K562 (cell line): ENCODE results near the gene GLYAT. TPM values are rescaled to one million over a fixed set of nuclear protein-coding genes. Genes with fewer than 3 reads are reported as not detected.

Experiments used
- ARID4B ChIP-seq: sonication (generic); formaldehyde crosslinking; IDR thresholded peaks from 2 replicates; pipeline ENCODE4 v1.8.0; 2022; ENCODE audit warnings: mild to moderate bottlenecking, missing genetic modification reagents
- CHD1 ChIP-seq: fragments of 200-600 bp; sonication (generic); IDR thresholded peaks from one replicate; pipeline ENCODE4 v1.6.1; 2012; ENCODE audit warnings: mild to moderate bottlenecking, moderate library complexity, low read length, inconsistent platforms
- FOS ChIP-seq: IDR thresholded peaks from 3 replicates; pipeline ENCODE4 v1.6.1; 2011; ENCODE audit not compliant: insufficient read length; ENCODE audit errors: extremely low read depth
- HEY1 ChIP-seq: fragments of 250-450 bp; sonication (Bioruptor Pico); IDR thresholded peaks from 2 replicates; pipeline ENCODE4 v1.5.0; 2020; ENCODE audit warnings: mild to moderate bottlenecking, moderate library complexity, borderline replicate concordance
- HIVEP1 ChIP-seq: fragments of 250-450 bp; sonication (Bioruptor Pico); IDR thresholded peaks from 2 replicates; pipeline ENCODE4 v1.4.0; 2020; ENCODE audit warnings: mild to moderate bottlenecking
- KDM1A ChIP-seq, 2 experiments: fragments of 450-650 bp; IDR thresholded peaks; 2 replicates each; pipeline ENCODE4 v1.6.1; 2016; ENCODE audit warnings: mild to moderate bottlenecking in 2 of 2
- NELFE ChIP-seq: IDR thresholded peaks from 2 replicates; pipeline ENCODE4 v1.6.1; 2011; ENCODE audit warnings: mild to moderate bottlenecking; ENCODE audit not compliant: insufficient read depth, insufficient read length
- PHB2 ChIP-seq: fragments of 450-650 bp; IDR thresholded peaks from 2 replicates; pipeline ENCODE4 v1.6.1; 2017; ENCODE audit warnings: low read depth
- PRDM10 ChIP-seq: fragments of 450-650 bp; IDR thresholded peaks from 2 replicates; pipeline ENCODE4 v1.6.1; 2018; ENCODE audit not compliant: partially characterized antibody
- SETDB1 ChIP-seq: IDR thresholded peaks from one replicate; pipeline ENCODE4 v1.6.1; 2012; ENCODE audit warnings: low read length, control low read depth, inconsistent platforms
- SNRNP70 ChIP-seq: fragments of 200-400 bp; formaldehyde crosslinking; optimal IDR thresholded peaks from 2 replicates; pipeline ENCODE3; 2017; ENCODE audit warnings: low read depth, low read length
- TRIM24 ChIP-seq, 2 experiments: fragments of 450-650 bp; IDR thresholded peaks; 2 replicates each; pipeline ENCODE4 v1.6.1; 2016
- ZNF224 ChIP-seq: sonication (generic); formaldehyde crosslinking; IDR thresholded peaks from 2 replicates; pipeline ENCODE4 v1.8.0; 2022; ENCODE audit warnings: mild to moderate bottlenecking, missing genetic modification reagents
- ZNF263 ChIP-seq: sonication (generic); formaldehyde crosslinking; IDR thresholded peaks from 2 replicates; pipeline ENCODE4 v1.8.0; 2022; ENCODE audit warnings: mild to moderate bottlenecking, missing genetic modification reagents, borderline replicate concordance
- ZNF696 ChIP-seq: fragments of 250-450 bp; sonication (Bioruptor Pico); conservative IDR thresholded peaks from 2 replicates; pipeline ENCODE4 v1.4.0; 2020; ENCODE audit warnings: mild to moderate bottlenecking, moderate library complexity
- ZNF707 ChIP-seq: fragments of 250-450 bp; sonication (Bioruptor Pico); conservative IDR thresholded peaks from 2 replicates; pipeline ENCODE4 v1.8.0; 2022; ENCODE audit warnings: inconsistent platforms, mild to moderate bottlenecking, moderate library complexity
- polyA plus RNA-seq, 8 experiments: library from polyadenylated mRNA; depleted of rRNA in 4 of 8; stranded (reverse) in 5 of 8; unstranded in 3 of 8; fragments of >200 nt; fragmentation: Nextera tagmentation in 2 of 8; fragmentation: Illumina TruSeq in 1 of 8; extraction: Ambion mirVana in 2 of 8; extraction: Trizol in 1 of 8; gene quantifications; 2 replicates each; pipeline versions ENCODE4 v1.2.1 to v1.2.3, GENCODE V29; 2011 to 2014; ENCODE audit warnings: inconsistent platforms in 1 of 8, missing spikeins in 1 of 8
- total RNA-seq, 7 experiments: library from RNA; depleted of rRNA in 6 of 7; stranded (reverse); fragments of >200 nt in 6 of 7; fragmentation: Illumina TruSeq in 2 of 7; extraction: Trizol in 2 of 7; gene quantifications; 2 replicates each; pipeline versions ENCODE4 v1.2.1 to v1.2.3, GENCODE V29; 2011 to 2021; ENCODE audit warnings: low replicate concordance in 1 of 7
- TF ChIP-seq, protein P1 (sequence below): fragments of 250-450 bp; sonication (Bioruptor Pico); IDR thresholded peaks from 2 replicates; pipeline ENCODE4 v1.4.0; 2020; ENCODE audit warnings: mild to moderate bottlenecking, moderate library complexity, borderline replicate concordance
- TF ChIP-seq, protein P2 (sequence below): IDR thresholded peaks from 3 replicates; pipeline ENCODE4 v1.6.1; 2011; ENCODE audit warnings: borderline replicate concordance, mild to moderate bottlenecking; ENCODE audit not compliant: insufficient read length, insufficient read depth

The GLYAT gene
- total and polyA plus RNA-seq, 9 of the 15 experiments (the other 6 are each of a cell fraction or from before 2014, with no cell fraction given), result not detected

DNA sequence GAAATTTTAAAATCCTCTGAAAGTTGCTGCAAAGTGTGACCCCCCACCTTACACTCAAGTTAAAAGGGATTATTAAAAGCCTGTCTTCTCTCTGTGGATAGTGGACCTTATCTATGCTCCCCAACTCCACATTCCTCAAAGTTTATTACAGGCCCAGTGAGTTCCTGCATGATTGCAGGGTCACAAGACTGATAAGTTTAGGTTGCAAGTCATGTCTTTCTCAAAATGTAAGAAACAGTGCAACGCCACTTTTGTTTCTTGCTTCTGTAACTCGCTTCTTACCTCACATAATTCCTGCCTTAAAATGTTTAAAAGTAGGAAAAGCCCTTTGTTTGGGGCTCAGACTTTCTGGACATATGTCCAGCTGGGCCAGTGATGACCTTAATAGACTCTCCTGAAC lies 38.4 kb upstream of the GLYAT start (continued):
- TF ChIP-seq ARID4B (no peak), ZNF707 (CRISPR knock-in tag) (no peak), NELFE (no peak), ZNF263 (CRISPR knock-in tag) (no peak), ZNF224 (no peak), PHB2 (no peak), CHD1 (peak; percentile 19), PRDM10 (no peak), TRIM24 (IDR thresholded peaks at IDR 0.05) (peak; percentile 40 to 68; a peak in 1 of 4 replicates), KDM1A (IDR thresholded peaks at IDR 0.05) (peak; percentile 52 to 55; a peak in 3 of 4 replicates), HEY1 (CRISPR knock-in tag) (no peak), ZNF696 (CRISPR knock-in tag) (no peak), HIVEP1 (CRISPR knock-in tag) (no peak), FOS (no peak), SNRNP70 (no peak), SETDB1 (no peak)
- TF ChIP-seq, protein P1, sequence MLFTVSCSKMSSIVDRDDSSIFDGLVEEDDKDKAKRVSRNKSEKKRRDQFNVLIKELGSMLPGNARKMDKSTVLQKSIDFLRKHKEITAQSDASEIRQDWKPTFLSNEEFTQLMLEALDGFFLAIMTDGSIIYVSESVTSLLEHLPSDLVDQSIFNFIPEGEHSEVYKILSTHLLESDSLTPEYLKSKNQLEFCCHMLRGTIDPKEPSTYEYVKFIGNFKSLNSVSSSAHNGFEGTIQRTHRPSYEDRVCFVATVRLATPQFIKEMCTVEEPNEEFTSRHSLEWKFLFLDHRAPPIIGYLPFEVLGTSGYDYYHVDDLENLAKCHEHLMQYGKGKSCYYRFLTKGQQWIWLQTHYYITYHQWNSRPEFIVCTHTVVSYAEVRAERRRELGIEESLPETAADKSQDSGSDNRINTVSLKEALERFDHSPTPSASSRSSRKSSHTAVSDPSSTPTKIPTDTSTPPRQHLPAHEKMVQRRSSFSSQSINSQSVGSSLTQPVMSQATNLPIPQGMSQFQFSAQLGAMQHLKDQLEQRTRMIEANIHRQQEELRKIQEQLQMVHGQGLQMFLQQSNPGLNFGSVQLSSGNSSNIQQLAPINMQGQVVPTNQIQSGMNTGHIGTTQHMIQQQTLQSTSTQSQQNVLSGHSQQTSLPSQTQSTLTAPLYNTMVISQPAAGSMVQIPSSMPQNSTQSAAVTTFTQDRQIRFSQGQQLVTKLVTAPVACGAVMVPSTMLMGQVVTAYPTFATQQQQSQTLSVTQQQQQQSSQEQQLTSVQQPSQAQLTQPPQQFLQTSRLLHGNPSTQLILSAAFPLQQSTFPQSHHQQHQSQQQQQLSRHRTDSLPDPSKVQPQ (CRISPR knock-in tag), result no peak
- TF ChIP-seq, protein P2, sequence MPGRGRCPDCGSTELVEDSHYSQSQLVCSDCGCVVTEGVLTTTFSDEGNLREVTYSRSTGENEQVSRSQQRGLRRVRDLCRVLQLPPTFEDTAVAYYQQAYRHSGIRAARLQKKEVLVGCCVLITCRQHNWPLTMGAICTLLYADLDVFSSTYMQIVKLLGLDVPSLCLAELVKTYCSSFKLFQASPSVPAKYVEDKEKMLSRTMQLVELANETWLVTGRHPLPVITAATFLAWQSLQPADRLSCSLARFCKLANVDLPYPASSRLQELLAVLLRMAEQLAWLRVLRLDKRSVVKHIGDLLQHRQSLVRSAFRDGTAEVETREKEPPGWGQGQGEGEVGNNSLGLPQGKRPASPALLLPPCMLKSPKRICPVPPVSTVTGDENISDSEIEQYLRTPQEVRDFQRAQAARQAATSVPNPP, result no peak
